ENCODE results near the gene CENPW.

Gene CENPW

GRCh38 chr6:126339796-126340609 lies at the start of gene CENPW:
Gene CENPW, plus strand, starts transcription at chr6:126340115. Its CDS starts 159 bp downstream, at chr6:126340274.
- peak; percentile 95 for DNase-seq

DNA sequence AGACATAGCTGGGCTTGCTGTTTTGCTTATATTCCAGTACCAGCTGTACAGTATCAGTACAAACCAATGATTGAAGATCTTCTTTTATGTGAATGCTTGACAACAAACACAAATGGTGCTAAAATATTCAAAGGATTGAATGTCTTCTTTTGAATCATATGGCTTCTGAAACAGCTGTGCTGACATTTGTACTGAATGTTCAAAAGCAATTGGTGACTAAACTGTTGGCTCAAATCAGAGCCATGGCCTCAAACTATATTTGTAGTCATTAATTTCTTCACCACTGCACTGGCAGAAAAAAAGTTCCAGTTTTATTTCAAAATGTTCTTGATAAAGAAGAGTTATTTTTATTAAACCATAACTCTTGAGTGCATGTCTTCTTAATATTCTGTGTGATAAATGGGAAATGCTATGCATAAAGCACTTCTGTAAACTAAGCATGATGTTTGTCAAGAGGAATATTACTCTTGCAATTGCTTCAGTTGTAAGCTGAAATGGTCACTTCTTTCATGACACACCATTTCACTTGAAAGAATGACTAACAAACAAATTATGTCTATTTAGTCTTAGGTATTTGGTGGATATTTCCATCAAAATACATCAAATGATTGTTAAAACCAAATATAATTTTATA lies 45.9 kb upstream of the CENPW start:
- DNase-seq: no peak

DNA sequence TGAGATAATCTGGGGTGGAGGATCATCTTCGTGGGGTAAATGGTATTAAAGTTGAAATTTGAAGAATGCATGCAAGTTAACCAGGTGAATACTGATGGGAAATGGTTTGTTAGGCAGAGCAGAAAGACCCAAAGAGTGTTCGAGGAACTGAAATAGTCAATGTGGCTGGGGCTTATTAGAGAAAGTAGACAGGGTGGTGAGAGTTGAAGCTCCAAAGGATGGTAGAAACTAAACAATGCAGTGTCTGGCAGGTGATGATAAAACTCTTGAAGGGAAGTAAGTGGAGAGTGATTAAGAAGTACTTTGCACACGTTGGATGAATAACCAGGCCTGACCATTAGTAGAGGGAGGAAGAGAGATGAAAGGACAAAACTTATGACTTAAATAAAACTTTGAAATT lies 39.8 kb upstream of the CENPW start:
- DNase-seq: no peak

- no peak for DNase-seq
Observed at GRCh38 chr6:126300735-126301134, 39.2 kb upstream of the CENPW start.

DNA sequence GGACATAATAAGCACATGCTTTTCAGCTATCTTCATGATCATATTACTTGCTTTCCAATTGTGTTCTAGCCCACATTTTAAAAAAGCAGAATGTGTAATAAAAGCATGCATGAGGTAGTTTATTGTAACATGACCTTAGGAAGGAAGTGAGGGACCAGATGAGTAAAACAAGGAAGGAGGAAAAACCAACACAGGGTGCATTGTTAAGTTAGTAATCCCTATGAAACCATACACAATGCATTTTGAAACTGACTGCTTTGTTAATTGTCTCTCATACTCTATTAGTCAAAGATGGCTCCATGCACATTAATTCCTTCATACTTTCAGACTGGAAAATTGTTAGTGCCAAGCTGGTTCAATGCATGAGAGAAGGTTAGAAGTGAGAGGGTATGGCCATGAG lies 37.7 kb upstream of the CENPW start:
- no peak for DNase-seq

DNA sequence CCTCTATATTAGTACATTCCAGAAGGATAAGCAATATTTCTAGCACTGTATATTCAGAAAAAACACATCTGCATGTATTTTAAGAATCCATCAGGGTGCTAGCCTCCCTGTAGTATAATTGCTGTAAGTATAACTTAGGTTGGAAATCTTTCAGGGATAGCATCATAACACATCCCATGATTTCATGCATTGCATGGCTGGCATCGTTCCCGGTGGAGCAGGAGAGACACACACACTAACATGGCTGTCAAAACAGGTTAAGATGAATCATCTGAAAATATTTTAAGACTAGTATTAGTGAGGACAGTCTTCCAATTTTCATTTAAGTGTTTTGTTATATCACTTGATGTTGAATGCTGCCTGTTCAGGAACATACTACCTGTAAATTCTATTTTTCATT lies 32.1 kb upstream of the CENPW start:
- DNase-seq: peak; percentile 71

DNA sequence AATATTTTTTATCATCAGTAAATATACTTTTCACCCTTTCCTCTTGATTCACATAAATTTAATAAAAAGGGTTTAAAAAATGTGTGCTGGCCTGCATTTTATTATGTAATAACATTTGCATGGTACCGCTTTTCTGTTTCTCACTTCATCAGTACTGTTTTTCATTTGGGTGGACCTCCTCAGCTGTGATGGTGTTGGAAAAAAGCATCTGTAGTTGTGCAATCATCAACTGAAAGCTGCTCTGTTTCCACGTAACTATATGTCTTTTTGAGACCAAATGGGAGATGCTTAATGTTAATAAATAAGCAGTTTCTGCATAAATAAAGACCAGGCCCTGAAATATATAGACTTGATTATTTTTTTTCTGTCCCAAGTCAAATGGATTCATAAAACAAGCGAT lies 31.6 kb upstream of the CENPW start:
- no peak for DNase-seq

DNA sequence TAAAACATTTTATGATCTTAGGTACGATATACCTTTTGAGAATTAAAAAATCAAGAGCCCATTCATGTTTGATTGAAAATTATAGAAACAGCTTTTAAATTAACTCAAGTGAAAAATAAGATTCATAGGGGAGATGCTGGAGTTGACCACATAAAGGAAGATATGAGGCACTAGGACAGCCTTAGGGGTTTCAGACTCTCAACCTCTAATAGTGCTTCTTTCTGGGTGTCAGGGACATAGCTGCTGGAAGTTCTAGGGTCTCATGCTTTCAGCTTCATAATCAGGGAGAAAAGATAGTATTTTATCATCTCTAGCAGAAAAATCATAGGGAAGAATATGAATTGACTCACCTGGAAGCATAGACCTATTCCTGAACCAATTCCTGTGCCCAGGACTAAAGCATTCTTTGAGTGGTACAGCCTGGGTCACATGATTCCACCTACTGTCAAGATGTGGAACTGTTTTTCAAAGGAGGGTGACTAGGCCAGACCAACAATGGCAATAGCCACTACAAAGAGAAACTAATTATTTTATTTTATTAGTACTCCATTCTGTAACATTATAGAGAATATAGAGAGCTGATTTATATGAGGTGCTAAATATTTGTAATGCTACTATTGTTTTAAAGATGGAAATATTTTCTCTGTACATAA lies 27.8 kb upstream of the CENPW start:
- DNase-seq: no peak

- no peak for DNase-seq
Observed at GRCh38 chr6:126313941-126314340, 26.0 kb upstream of the CENPW start.

GRCh38 chr6:126318797-126319196 lies 21.1 kb upstream of the CENPW start:
- DNase-seq: no peak

- DNase-seq: no peak
Observed at GRCh38 chr6:126333729-126334128, 6.2 kb upstream of the CENPW start.

- DNase-seq: no peak
Observed at GRCh38 chr6:126335210-126335609, 4.7 kb upstream of the CENPW start.

DNA sequence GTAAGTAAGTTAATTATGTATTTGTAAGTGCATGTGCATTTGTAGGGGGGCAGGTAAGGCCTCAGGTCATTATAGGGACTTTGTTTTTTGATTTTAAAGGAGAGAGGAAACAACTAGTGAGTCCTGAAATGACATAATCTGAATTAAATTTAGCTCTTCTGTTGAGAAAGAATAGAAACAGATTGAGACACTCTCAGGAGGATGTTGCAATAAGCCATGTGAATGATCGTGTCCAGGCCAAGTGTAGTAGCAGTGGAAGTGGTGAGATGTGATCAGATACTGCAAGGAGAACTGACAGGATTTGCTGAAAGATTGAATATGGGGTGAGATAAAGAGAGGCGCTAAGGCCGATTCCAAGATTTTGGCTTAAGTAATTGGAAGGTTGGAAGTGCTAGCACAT lies 2.6 kb upstream of the CENPW start:
- no peak for DNase-seq

GRCh38 chr6:126341126-126341525 lies 1.2 kb downstream of the CENPW start:
- no peak for DNase-seq

- no peak for DNase-seq
Observed at GRCh38 chr6:126344181-126344580, 4.3 kb downstream of the CENPW start.

DNA sequence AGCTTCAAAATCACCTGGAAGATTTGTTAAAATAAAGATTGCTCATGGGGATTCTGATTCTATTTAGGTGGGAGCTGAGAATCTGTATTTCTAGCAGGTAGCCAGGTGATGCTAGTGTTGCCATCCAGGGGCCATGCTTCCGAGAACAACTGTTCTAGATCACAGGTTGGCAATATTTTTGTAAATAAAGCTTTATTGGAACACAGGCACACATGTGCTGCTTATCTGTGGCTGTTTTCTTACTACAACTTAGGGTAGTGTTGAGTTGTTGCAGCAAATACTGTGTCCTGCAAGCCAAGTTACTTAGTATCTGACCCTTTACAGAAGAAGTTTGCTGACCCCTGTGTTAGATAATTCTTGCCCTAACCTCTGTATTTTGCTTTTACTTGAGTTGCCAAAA lies 12.0 kb downstream of the CENPW start:
- no peak for DNase-seq

DNA sequence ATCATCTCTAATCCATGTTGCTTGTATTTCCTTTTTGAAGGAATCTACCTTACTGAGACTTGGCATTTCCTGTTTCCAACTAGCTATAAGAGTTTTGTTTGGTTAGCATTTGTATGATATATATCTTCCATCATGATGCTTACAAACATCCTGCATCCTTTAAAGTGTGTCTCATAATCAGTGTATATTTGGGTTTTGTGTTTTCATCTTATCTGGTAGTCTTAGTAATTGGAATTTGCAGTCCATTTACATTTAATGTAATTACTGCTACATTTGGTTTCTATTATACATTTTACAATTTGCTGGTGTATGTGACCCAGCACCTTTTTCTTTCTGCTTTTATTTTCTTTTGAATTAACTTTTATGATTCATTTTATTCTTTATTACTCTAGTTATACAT lies 12.6 kb downstream of the CENPW start:
- DNase-seq: no peak

GRCh38 chr6:126356526-126356925 lies 16.6 kb downstream of the CENPW start:
- DNase-seq: no peak

GRCh38 chr6:126359936-126360537 lies 20.1 kb downstream of the CENPW start:
- DNase-seq: no peak

- DNase-seq: no peak
Observed at GRCh38 chr6:126361832-126362440, 22.0 kb downstream of the CENPW start.

DNA sequence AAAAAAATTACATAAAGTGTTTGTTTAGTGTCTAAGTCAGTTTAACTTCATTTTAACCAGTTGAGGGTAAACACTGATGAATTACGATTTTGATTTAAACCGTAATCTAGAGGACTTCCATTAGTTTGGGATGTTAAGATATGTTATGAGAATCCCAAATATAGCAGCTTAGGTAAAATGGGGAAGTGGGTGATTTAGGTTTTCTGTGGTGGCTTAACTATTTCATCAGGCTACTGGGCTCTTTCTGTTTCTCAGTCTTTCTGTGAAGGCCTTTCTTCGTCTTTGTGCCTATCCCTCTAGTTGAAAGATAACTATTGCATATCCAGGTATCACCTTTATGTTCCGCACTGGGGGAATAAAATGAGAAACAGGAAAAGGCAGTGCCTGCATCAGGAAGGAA lies 27.9 kb downstream of the CENPW start:
- no peak for DNase-seq

GRCh38 chr6:126372626-126373025 lies 32.7 kb downstream of the CENPW start:
- no peak for DNase-seq

GRCh38 chr6:126373344-126373743 lies 33.4 kb downstream of the CENPW start:
- no peak for DNase-seq
